CD4-positive, alpha-beta memory T cell (primary cell): ENCODE results near the gene OPN1LW. TPM values are rescaled to one million over a fixed set of nuclear protein-coding genes. Genes with fewer than 3 reads are reported as not detected.
"Not testable (repeated sequence)": the region's sequence is repeated elsewhere in the genome, so short reads cannot be mapped to it uniquely, and the experiment has no call there.

ENCODE experiments used
- CTCF ChIA-PET: fragments of 350-600 bp; sonication (Branson Sonifier 250); formaldehyde crosslinking; loops from one replicate; lab custom pipeline; 2021; ENCODE audit warnings: inconsistent platforms; ENCODE audit not compliant: partially characterized antibody; lab: Charles Lee
- POLR2A ChIA-PET: fragments of 350-600 bp; sonication (Branson Sonifier 250); formaldehyde crosslinking; loops from one replicate; lab custom pipeline; 2021; ENCODE audit not compliant: partially characterized antibody; lab: Charles Lee
- DNase-seq, 5 donors: peaks; one replicate each; pipeline versions ENCODE4 v3.0.0 to v3.0.0-alpha.2; 2020 to 2022; ENCODE audit warnings: mixed read lengths in 1 of 5
- H3K27ac ChIP-seq: one replicate; pipeline ENCODE4 v1.7.0; 2013; ENCODE audit warnings: low read depth, low read length
- H3K27me3 ChIP-seq: 2 replicates; pipeline ENCODE4 v1.7.0; 2013; ENCODE audit warnings: mild to moderate bottlenecking, low read length, moderate library complexity; ENCODE audit not compliant: insufficient read depth
- H3K36me3 ChIP-seq: 2 replicates; pipeline ENCODE4 v1.7.0; 2013; ENCODE audit warnings: mild to moderate bottlenecking, low read length, moderate library complexity; ENCODE audit not compliant: insufficient read depth
- H3K4me1 ChIP-seq: 2 replicates; pipeline ENCODE4 v1.7.0; 2013; ENCODE audit warnings: mild to moderate bottlenecking, low read length, moderate library complexity; ENCODE audit not compliant: insufficient read depth
- H3K4me3 ChIP-seq, 2 donors: one replicate each; pipeline ENCODE4 v1.7.0; 2013; ENCODE audit warnings: low read length in 2 of 2, mild to moderate bottlenecking in 1 of 2
- H3K9me3 ChIP-seq, 2 donors: one replicate each; pipeline ENCODE4 v1.7.0; 2013; ENCODE audit warnings: low read length in 2 of 2, control low read depth in 1 of 2; ENCODE audit not compliant: control insufficient read depth in 1 of 2
- H3K27ac Mint-ChIP-seq, 7 donors: one replicate each; pipeline ENCODE4 v1.8.0; 2020 to 2021; ENCODE audit warnings: mixed read lengths in 7 of 7, mild to moderate bottlenecking in 6 of 7, inconsistent platforms in 3 of 7, moderate library complexity in 3 of 7
- H3K27me3 Mint-ChIP-seq, 2 donors: one replicate each; pipeline ENCODE4 v1.8.0; 2020 to 2021; ENCODE audit warnings: mixed read lengths in 2 of 2
- H3K36me3 Mint-ChIP-seq, 2 donors: one replicate each; pipeline ENCODE4 v1.8.0; 2020 to 2021; ENCODE audit warnings: mixed read lengths in 2 of 2, inconsistent platforms in 1 of 2, mild to moderate bottlenecking in 1 of 2
- H3K4me1 Mint-ChIP-seq, 4 donors: one replicate each; pipeline ENCODE4 v1.8.0; 2020 to 2021; ENCODE audit warnings: mixed read lengths in 4 of 4, mild to moderate bottlenecking in 1 of 4
- H3K4me3 Mint-ChIP-seq, 8 donors: one replicate each; pipeline ENCODE4 v1.8.0; 2020 to 2021; ENCODE audit warnings: mixed read lengths in 8 of 8, mild to moderate bottlenecking in 7 of 8, moderate library complexity in 6 of 8, inconsistent platforms in 3 of 8
- H3K9me3 Mint-ChIP-seq, 8 donors: one replicate each; pipeline ENCODE4 v1.8.0; 2020 to 2021; ENCODE audit warnings: mixed read lengths in 8 of 8, mild to moderate bottlenecking in 5 of 8, inconsistent platforms in 3 of 8, moderate library complexity in 1 of 8
- intact Hi-C: fragments of 100-400 bp; cut with micrococcal nuclease; formaldehyde crosslinking; loops from one replicate; pipeline ENCODE4 v1.15.1; 2023
- polyA plus RNA-seq, 2 donors: library from polyadenylated mRNA; unstranded; fragments of 300-500 nt; fragmentation: Illumina TruSeq; gene quantifications; one replicate each; pipeline ENCODE4 v1.2.3, GENCODE V29; 2021
- total RNA-seq, 2 experiments: library from RNA; stranded (reverse); gene quantifications; one replicate each; pipeline ENCODE4 v1.2.3, GENCODE V29; 2021

The OPN1LW gene
- total and polyA plus RNA-seq, 4 experiments from 2014 or later = not detected

- H3K27me3 ChIP-seq, intact Hi-C loops, H3K4me1 ChIP-seq, H3K27ac ChIP-seq, CTCF ChIA-PET, H3K4me3 Mint-ChIP-seq, H3K36me3 ChIP-seq, H3K27ac Mint-ChIP-seq, H3K4me3 ChIP-seq, H3K27me3 Mint-ChIP-seq, H3K36me3 Mint-ChIP-seq, H3K9me3 Mint-ChIP-seq, POLR2A ChIA-PET, H3K9me3 ChIP-seq, DNase-seq, H3K4me1 Mint-ChIP-seq: not testable (repeated sequence)
Observed at GRCh38 chrX:154196466-154196865, 52.4 kb downstream of the OPN1LW start.

Other genes with a start within 250 kb of the OPN1LW start
- not detected for gene AVPR2, start 239.6 kb upstream of the OPN1LW start, total RNA-seq
- under 1 TPM in 1 of 2 donors, not detected in 1; 0.15 TPM for gene AVPR2, start 239.6 kb upstream of the OPN1LW start, polyA plus RNA-seq
- 100 to 1,000 TPM; 327 to 330 TPM for gene ARHGAP4, start 218.0 kb upstream of the OPN1LW start, total RNA-seq
- gene ARHGAP4, start 218.0 kb upstream of the OPN1LW start, polyA plus RNA-seq = 100 to 1,000 TPM in 1 of 2 donors, 10 to 100 TPM in 1; 65.4 to 117 TPM
- gene NAA10, start 209.2 kb upstream of the OPN1LW start, total RNA-seq = 10 to 100 TPM; 88.9 to 94.9 TPM
- gene NAA10, start 209.2 kb upstream of the OPN1LW start, polyA plus RNA-seq = 10 to 100 TPM; 57.6 to 96.3 TPM
- 10 to 100 TPM; 17.2 to 21.3 TPM for gene RENBP, start 199.6 kb upstream of the OPN1LW start, total RNA-seq
- under 1 TPM in 1 of 2 donors, not detected in 1; 0.65 TPM for gene RENBP, start 199.6 kb upstream of the OPN1LW start, polyA plus RNA-seq
- 10 to 100 TPM; 52.6 to 53.4 TPM for gene HCFC1, start 172.4 kb upstream of the OPN1LW start, total RNA-seq
- 10 to 100 TPM in 1 of 2 donors, 1 to 10 TPM in 1; 1.6 to 14.9 TPM for gene HCFC1, start 172.4 kb upstream of the OPN1LW start, polyA plus RNA-seq
- gene TMEM187, start 171.5 kb upstream of the OPN1LW start, total RNA-seq = 10 to 100 TPM; 12.8 to 14.9 TPM
- gene TMEM187, start 171.5 kb upstream of the OPN1LW start, polyA plus RNA-seq = 10 to 100 TPM; 10.4 to 23.8 TPM
- 10 to 100 TPM; 66.9 to 74.5 TPM for gene IRAK1, start 124.3 kb upstream of the OPN1LW start, total RNA-seq
- gene IRAK1, start 124.3 kb upstream of the OPN1LW start, polyA plus RNA-seq = 10 to 100 TPM; 38.1 to 64.5 TPM
- gene MECP2, start 46.5 kb upstream of the OPN1LW start, total RNA-seq = 100 to 1,000 TPM; 103 to 108 TPM
- gene MECP2, start 46.5 kb upstream of the OPN1LW start, polyA plus RNA-seq = 10 to 100 TPM in 1 of 2 donors, 1 to 10 TPM in 1; 9.5 to 26.5 TPM
- gene OPN1MW, start 38.4 kb downstream of the OPN1LW start, total RNA-seq = not detected
- gene OPN1MW, start 38.4 kb downstream of the OPN1LW start, polyA plus RNA-seq = not detected
- not detected for gene OPN1MW2, start 75.5 kb downstream of the OPN1LW start, total RNA-seq
- not detected for gene OPN1MW2, start 75.5 kb downstream of the OPN1LW start, polyA plus RNA-seq
- gene OPN1MW3, start 113.3 kb downstream of the OPN1LW start, total RNA-seq = not detected
- not detected for gene OPN1MW3, start 113.3 kb downstream of the OPN1LW start, polyA plus RNA-seq
- not detected for gene TEX28, start 150.9 kb downstream of the OPN1LW start, total RNA-seq
- gene TEX28, start 150.9 kb downstream of the OPN1LW start, polyA plus RNA-seq = not detected
- 1 to 10 TPM in 1 of 2 experiments, under 1 TPM in 1; 0.32 to 1.9 TPM for gene TKTL1, start 151.6 kb downstream of the OPN1LW start, total RNA-seq
- 10 to 100 TPM; 19.3 to 44.1 TPM for gene TKTL1, start 151.6 kb downstream of the OPN1LW start, polyA plus RNA-seq
- gene FLNA, start 230.4 kb downstream of the OPN1LW start, total RNA-seq = 100 to 1,000 TPM; 839 to 871 TPM
- gene FLNA, start 230.4 kb downstream of the OPN1LW start, polyA plus RNA-seq = 100 to 1,000 TPM in 1 of 2 donors, 10 to 100 TPM in 1; 87.4 to 683 TPM
- 10 to 100 TPM; 84.3 to 88.7 TPM for gene EMD, start 235.1 kb downstream of the OPN1LW start, total RNA-seq
- gene EMD, start 235.1 kb downstream of the OPN1LW start, polyA plus RNA-seq = 10 to 100 TPM; 30.3 to 38.2 TPM